Germinal center (tissue), 1 donor: ENCODE measurements around the gene KLRF2.

Experiments used
- DNase-seq: peaks from one replicate; pipeline ENCODE4 v3.0.0; 2012; ENCODE audit warnings: mixed read lengths, low spot score

KLRF2 gene

DNA sequence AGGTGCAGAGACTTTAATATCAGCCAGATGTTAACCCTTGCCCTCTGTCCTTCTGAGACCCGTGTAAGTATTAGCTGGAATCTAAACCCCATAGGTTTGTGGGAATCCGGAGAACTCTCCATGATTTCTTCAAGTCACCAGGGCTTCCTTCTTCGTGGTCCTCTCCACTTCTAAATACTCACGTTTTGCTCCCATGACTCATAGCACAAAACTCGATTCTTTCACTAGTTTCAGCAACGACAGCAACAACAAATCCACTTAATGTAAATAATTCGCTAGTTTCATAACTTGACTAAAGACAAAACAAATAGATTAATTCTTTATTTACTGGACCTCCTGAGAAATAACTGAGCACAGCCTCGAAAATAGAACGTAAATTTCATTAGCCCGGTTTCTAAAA lies 55.3 kb downstream of the KLRF2 start:
- DNase-seq: no peak

GRCh38 chr12:9940375-9940774 lies 59.1 kb downstream of the KLRF2 start:
- DNase-seq: no peak

DNA sequence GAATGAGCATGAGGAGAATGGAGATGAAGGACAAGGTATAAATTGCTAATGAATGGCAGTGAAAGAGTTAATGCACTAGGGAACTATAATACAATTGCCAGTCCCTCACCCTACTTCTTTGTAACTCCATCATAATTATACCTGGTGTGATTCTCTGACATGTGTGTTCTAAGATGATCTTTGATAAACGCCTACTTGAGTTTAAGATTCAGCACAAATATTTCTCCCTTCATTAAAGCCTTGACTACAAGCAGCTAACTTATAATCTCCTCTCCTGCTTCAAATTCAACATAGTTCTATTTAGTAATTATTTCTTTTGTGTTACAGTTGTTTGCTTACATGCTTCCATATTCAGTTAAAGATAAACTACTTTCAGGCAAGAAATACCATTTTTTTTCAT lies 60.5 kb downstream of the KLRF2 start:
- no peak for DNase-seq

DNA sequence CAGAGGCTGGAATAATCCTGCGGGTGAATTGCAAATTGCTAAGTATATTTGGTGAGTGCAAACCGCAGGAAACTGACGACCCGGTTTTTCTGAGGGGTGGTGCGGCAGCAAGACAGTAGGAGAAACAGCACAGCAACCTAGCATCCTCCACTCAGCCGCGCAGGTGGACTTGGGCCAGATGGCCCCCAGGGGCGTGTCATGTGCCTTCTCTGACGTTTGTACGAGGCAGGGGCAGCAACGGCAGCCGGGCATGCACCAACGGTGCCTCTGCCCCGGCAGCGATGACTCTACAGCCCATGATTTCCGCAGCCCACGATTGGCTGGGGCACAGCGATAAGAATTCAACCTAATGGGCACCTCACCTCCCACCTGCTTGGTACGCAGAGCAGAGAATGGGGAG lies 62.0 kb downstream of the KLRF2 start:
- DNase-seq: no peak

GRCh38 chr12:9944391-9944790 lies 63.1 kb downstream of the KLRF2 start:
- no peak for DNase-seq
